Measurements from ENCODE around the gene TRPM7. TPM values are rescaled to one million over a fixed set of nuclear protein-coding genes. Genes with fewer than 3 reads are reported as not detected.

TRPM7 gene
- total and polyA plus RNA-seq, 2 of the 13 experiments (the other 11 are each of a cell fraction or from before 2014, with no cell fraction given) = 11.0 to 36.0 TPM

DNA sequence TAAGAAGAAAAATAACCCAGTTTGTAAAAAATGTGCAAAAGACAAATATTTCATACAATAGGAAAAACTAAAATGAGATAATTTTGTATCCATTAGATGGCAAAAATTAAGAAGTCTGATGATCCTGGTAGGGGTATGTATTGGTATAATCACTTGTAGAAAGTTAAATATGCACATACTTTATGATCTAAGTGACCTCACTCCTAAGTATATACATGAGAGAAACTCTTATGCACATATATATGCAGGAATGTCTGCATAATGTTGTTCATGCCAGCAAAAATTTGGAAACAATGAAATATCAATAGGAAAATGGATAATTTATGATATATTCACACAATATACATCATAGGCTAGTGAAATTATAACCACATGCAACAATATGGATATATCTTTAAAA, 173.6 kb downstream of the TRPM7 start (continued):
- TF ChIP-seq, protein P1, sequence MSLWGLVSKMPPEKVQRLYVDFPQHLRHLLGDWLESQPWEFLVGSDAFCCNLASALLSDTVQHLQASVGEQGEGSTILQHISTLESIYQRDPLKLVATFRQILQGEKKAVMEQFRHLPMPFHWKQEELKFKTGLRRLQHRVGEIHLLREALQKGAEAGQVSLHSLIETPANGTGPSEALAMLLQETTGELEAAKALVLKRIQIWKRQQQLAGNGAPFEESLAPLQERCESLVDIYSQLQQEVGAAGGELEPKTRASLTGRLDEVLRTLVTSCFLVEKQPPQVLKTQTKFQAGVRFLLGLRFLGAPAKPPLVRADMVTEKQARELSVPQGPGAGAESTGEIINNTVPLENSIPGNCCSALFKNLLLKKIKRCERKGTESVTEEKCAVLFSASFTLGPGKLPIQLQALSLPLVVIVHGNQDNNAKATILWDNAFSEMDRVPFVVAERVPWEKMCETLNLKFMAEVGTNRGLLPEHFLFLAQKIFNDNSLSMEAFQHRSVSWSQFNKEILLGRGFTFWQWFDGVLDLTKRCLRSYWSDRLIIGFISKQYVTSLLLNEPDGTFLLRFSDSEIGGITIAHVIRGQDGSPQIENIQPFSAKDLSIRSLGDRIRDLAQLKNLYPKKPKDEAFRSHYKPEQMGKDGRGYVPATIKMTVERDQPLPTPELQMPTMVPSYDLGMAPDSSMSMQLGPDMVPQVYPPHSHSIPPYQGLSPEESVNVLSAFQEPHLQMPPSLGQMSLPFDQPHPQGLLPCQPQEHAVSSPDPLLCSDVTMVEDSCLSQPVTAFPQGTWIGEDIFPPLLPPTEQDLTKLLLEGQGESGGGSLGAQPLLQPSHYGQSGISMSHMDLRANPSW (CRISPR knock-in tag; IDR thresholded peaks at IDR 0.05; ENCODE audit: borderline replicate concordance) = no peak
- TF ChIP-seq BHLHE40 (IDR thresholded peaks at IDR 0.05; ENCODE audit: low read length) (no peak), RAD51 (IDR thresholded peaks at IDR 0.05; ENCODE audit: borderline replicate concordance) (no peak), ZNF10 (CRISPR knock-in tag; IDR thresholded peaks at IDR 0.05; ENCODE audit: borderline replicate concordance, low read depth) (no peak)
- TF ChIP-seq, protein P2, sequence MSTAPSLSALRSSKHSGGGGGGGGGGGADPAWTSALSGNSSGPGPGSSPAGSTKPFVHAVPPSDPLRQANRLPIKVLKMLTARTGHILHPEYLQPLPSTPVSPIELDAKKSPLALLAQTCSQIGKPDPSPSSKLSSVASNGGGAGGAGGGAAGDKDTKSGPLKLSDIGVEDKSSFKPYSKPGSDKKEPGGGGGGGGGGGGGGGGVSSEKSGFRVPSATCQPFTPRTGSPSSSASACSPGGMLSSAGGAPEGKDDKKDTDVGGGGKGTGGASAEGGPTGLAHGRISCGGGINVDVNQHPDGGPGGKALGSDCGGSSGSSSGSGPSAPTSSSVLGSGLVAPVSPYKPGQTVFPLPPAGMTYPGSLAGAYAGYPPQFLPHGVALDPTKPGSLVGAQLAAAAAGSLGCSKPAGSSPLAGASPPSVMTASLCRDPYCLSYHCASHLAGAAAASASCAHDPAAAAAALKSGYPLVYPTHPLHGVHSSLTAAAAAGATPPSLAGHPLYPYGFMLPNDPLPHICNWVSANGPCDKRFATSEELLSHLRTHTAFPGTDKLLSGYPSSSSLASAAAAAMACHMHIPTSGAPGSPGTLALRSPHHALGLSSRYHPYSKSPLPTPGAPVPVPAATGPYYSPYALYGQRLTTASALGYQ (CRISPR knock-in tag; IDR thresholded peaks at IDR 0.05) = no peak
- TF ChIP-seq, protein P3, sequence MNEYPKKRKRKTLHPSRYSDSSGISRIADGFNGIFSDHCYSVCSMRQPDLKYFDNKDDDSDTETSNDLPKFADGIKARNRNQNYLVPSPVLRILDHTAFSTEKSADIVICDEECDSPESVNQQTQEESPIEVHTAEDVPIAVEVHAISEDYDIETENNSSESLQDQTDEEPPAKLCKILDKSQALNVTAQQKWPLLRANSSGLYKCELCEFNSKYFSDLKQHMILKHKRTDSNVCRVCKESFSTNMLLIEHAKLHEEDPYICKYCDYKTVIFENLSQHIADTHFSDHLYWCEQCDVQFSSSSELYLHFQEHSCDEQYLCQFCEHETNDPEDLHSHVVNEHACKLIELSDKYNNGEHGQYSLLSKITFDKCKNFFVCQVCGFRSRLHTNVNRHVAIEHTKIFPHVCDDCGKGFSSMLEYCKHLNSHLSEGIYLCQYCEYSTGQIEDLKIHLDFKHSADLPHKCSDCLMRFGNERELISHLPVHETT (CRISPR knock-in tag; conservative IDR thresholded peaks at IDR 0.05) = no peak

Small RNAs within 50 kb of the gene (small RNA-seq; reads per million reads assigned to genes)
- 0 reads per million in 3 experiments for gene RN7SL354P (ENCODE audit: insufficient read depth in 2 of 3, insufficient read length in 3 of 3, low read depth in 2 of 3, low replicate concordance in 1 of 3)

Other genes starting within 250 kb of the TRPM7 start
- gene USP50, start 140.1 kb downstream of the TRPM7 start, total RNA-seq (2016; rRNA removed; fragmentation: Illumina TruSeq; extraction: Trizol) = 0.56 and 0.86 TPM in 2 replicates
- not detected in 2 replicates for gene USP50, start 140.1 kb downstream of the TRPM7 start, polyA plus RNA-seq (2011; rRNA removed)
- gene SPPL2A, start 78.9 kb upstream of the TRPM7 start, total RNA-seq (2016; rRNA removed; fragmentation: Illumina TruSeq; extraction: Trizol) = 69.9 and 105 TPM in 2 replicates
- 80.5 and 87.1 TPM in 2 replicates for gene SPPL2A, start 78.9 kb upstream of the TRPM7 start, polyA plus RNA-seq (2011; rRNA removed)
- gene AP4E1, start 221.9 kb upstream of the TRPM7 start, total RNA-seq (2016; rRNA removed; fragmentation: Illumina TruSeq; extraction: Trizol) = 7.8 and 11.8 TPM in 2 replicates
- 2.1 and 2.2 TPM in 2 replicates for gene AP4E1, start 221.9 kb upstream of the TRPM7 start, polyA plus RNA-seq (2011; rRNA removed)